B cell (primary cell): ENCODE data around the gene MRPL53. TPM values are rescaled to one million over a fixed set of nuclear protein-coding genes. Genes with fewer than 3 reads are reported as not detected.

ENCODE experiments used
- ATAC-seq: fragments of 200-7000 bp; cut with Tn5 transposase; one replicate; pipeline ENCODE4 v1.10.0; 2021; ENCODE audit warnings: low read depth, mild to moderate bottlenecking, moderate number of reproducible peaks, moderate library complexity
- CTCF ChIA-PET: fragments of 350-600 bp; sonication (Branson Sonifier 250); formaldehyde crosslinking; loops from one replicate; lab custom pipeline; 2021; ENCODE audit warnings: antibody characterized with exemption, inconsistent platforms; lab: Charles Lee
- POLR2A ChIA-PET: fragments of 350-600 bp; sonication (Branson Sonifier 250); formaldehyde crosslinking; loops from one replicate; lab custom pipeline; 2021; ENCODE audit warnings: antibody characterized with exemption; lab: Charles Lee
- DNase-seq: peaks from one replicate; pipeline ENCODE4 v3.0.0; 2013
- H2AFZ ChIP-seq: 2 replicates; pipeline ENCODE4 v1.6.1; 2012; ENCODE audit warnings: mild to moderate bottlenecking, low read depth, low read length; ENCODE audit not compliant: insufficient read depth, poor library complexity, severe bottlenecking
- H3K27ac ChIP-seq, 2 donors: 1 replicate in 1 of 2; 2 replicates in 1 of 2; pipeline ENCODE4 v1.5.1; 2012 to 2013; ENCODE audit warnings: low read length in 2 of 2, mild to moderate bottlenecking in 2 of 2, moderate library complexity in 1 of 2
- H3K27me3 ChIP-seq, 4 experiments: fragments of 200-600 bp in 1 of 4; sonication (generic) in 1 of 4; replicated peaks in 1 of 4; 1 replicate in 2 of 4; 2 replicates in 2 of 4; pipeline versions ENCODE4 v1.6.1 to v1.7.0; 2013 to 2016; ENCODE audit warnings: low read length in 3 of 4, mild to moderate bottlenecking in 2 of 4, mixed read lengths in 1 of 4, moderate library complexity in 1 of 4; ENCODE audit not compliant: insufficient read depth in 4 of 4, control insufficient read depth in 3 of 4; ENCODE audit errors: control extremely low read depth in 1 of 4
- H3K36me3 ChIP-seq, 2 experiments: replicated peaks in 1 of 2; 1 replicate in 1 of 2; 2 replicates in 1 of 2; pipeline versions ENCODE4 v1.6.1 to v1.7.1; 2013; ENCODE audit warnings: low read length in 1 of 2; ENCODE audit not compliant: insufficient read depth in 2 of 2, control insufficient read depth in 1 of 2; ENCODE audit errors: control extremely low read depth in 1 of 2, extremely low read depth in 1 of 2
- H3K4me1 ChIP-seq, 2 donors: fragments of 200-600 bp in 1 of 2; sonication (generic) in 1 of 2; 1 replicate in 1 of 2; 2 replicates in 1 of 2; pipeline versions ENCODE4 v1.5.1 to v1.6.1; 2013 to 2017; ENCODE audit warnings: low read length in 2 of 2; ENCODE audit not compliant: control insufficient read depth in 2 of 2, insufficient read depth in 2 of 2
- H3K4me2 ChIP-seq: replicated peaks from 2 replicates; pipeline ENCODE3; 2012; ENCODE audit warnings: mild to moderate bottlenecking, low read depth, low read length; ENCODE audit not compliant: poor library complexity, severe bottlenecking
- H3K4me3 ChIP-seq, 5 experiments: fragments of 200-600 bp in 1 of 5; sonication (generic) in 1 of 5; 1 replicate in 3 of 5; 2 replicates in 2 of 5; pipeline versions ENCODE4 v1.5.1 to v1.7.0; 2011 to 2016; ENCODE audit warnings: low read length in 4 of 5, mild to moderate bottlenecking in 4 of 5, low read depth in 2 of 5, control low read depth in 1 of 5, moderate library complexity in 1 of 5; ENCODE audit not compliant: insufficient read depth in 1 of 5; ENCODE audit errors: control extremely low read depth in 1 of 5, extremely low read depth in 1 of 5
- H3K79me2 ChIP-seq: fragments of 200-600 bp; sonication (generic); one replicate; pipeline ENCODE4 v1.6.0; 2016; ENCODE audit warnings: low read length; ENCODE audit not compliant: control insufficient read depth, insufficient read depth
- H3K9ac ChIP-seq: fragments of 200-600 bp; sonication (generic); 2 replicates; pipeline ENCODE4 v1.6.1; 2017; ENCODE audit warnings: mild to moderate bottlenecking, low read length, moderate library complexity
- H3K9me3 ChIP-seq, 3 donors: one replicate each; pipeline versions ENCODE4 v1.6.1 to v1.7.1; 2013; ENCODE audit warnings: low read length in 2 of 3; ENCODE audit not compliant: control insufficient read depth in 2 of 3, insufficient read depth in 1 of 3; ENCODE audit errors: control extremely low read depth in 1 of 3
- H4K20me1 ChIP-seq: 2 replicates; pipeline ENCODE4 v1.6.0; 2012; ENCODE audit warnings: mild to moderate bottlenecking, low read length; ENCODE audit not compliant: insufficient read depth, control insufficient read depth, poor library complexity, severe bottlenecking
- H3K27ac Mint-ChIP-seq: one replicate; pipeline ENCODE4 v1.8.0; 2021; ENCODE audit warnings: mixed read lengths
- H3K27me3 Mint-ChIP-seq: one replicate; pipeline ENCODE4 v1.8.0; 2021; ENCODE audit warnings: mixed read lengths
- H3K4me1 Mint-ChIP-seq: one replicate; pipeline ENCODE4 v1.8.0; 2021; ENCODE audit warnings: mixed read lengths
- H3K4me3 Mint-ChIP-seq: one replicate; pipeline ENCODE4 v1.8.0; 2021; ENCODE audit warnings: mixed read lengths
- H3K9me3 Mint-ChIP-seq: one replicate; pipeline ENCODE4 v1.8.0; 2022; ENCODE audit warnings: mixed read lengths; ENCODE audit not compliant: insufficient read depth
- CTCF ChIP-seq: fragments of 200-600 bp; IDR thresholded peaks from one replicate; pipeline ENCODE4 v1.8.0; 2022; ENCODE audit warnings: antibody characterized with exemption, mild to moderate bottlenecking
- EZH2 ChIP-seq: IDR thresholded peaks from 2 replicates; pipeline ENCODE4 v1.6.1; 2012; ENCODE audit warnings: borderline replicate concordance, low read depth, mild to moderate bottlenecking, moderate library complexity, low read length; ENCODE audit not compliant: insufficient read depth, poor library complexity, severe bottlenecking
- WGBS: methylation state at CpG from one replicate; pipeline ENCODE4 v1.1.5; 2013; ENCODE audit warnings: missing lambda C conversion rate; ENCODE audit not compliant: insufficient coverage; 5-methylcytosine and 5-hydroxymethylcytosine counted together
- intact Hi-C: fragments of 100-400 bp; cut with micrococcal nuclease; formaldehyde crosslinking; loops from one replicate; pipeline ENCODE4 v1.10.0; 2022
- polyA plus RNA-seq: library from polyadenylated mRNA; depleted of rRNA; stranded (reverse); fragments of >200 nt; gene quantifications from 2 replicates; pipeline ENCODE4 v1.2.3, GENCODE V29; 2012
- total RNA-seq, 2 donors: library from RNA; stranded (reverse); fragments of 120-200 nt in 1 of 2; gene quantifications; 1 replicate in 1 of 2; 2 replicates in 1 of 2; pipeline versions ENCODE4 v1.2.3 to v1.2.4, GENCODE V29; 2013 to 2022

Gene MRPL53
- total and polyA plus RNA-seq, 2 donors (not counting 1 experiment from before 2014, with no cell fraction given): 59.3 to 70.0 TPM

GRCh38 chr2:74515981-74516633 is 43.6 kb upstream of the MRPL53 start:
- peaks cover 0 to 31% (median 1%) of the 10 kb centered on the region in 3 donors for H3K9me3 ChIP-seq
- H4K20me1 ChIP-seq: peaks cover 6% of the 10 kb centered on the region
- peak overlapping the region; percentile 96 for H3K4me2 ChIP-seq
- POLR2A ChIA-PET: interaction anchor here (0.9 to 2.5 kb wide), 5 partner anchors 8 to 20 kb away, joined by 3 to 9 read pairs (median 4); partner anchors contain the start of genes LBX2 and PCGF1
- no peak for TF ChIP-seq EZH2
- no peak for TF ChIP-seq CTCF
- Mint-ChIP-seq H3K4me3 (peak overlapping the region; percentile 86), H3K27me3 (peaks cover 69% of the 10 kb centered on the region), H3K4me1 (peaks cover 28% of the 10 kb centered on the region), H3K27ac (no peak overlapping the region), H3K9me3 (no peaks in the 10 kb centered on the region)
- H2AFZ ChIP-seq: peak overlapping the region; percentile 71
- DNase-seq (peak; percentile 81), ATAC-seq (peak; percentile 84)
- H3K27me3 ChIP-seq: peaks cover 2 to 93% (median 69%) of the 10 kb centered on the region in 4 experiments
- intact Hi-C loops: loop anchor here (1.0 kb wide), 1 partner anchor 9 kb away; the partner anchor contains the start of gene PCGF1
- WGBS: 7% methylated on average over 72 of the region's 72 CpGs
- CTCF ChIA-PET: interaction anchor here (0.6 to 1.4 kb wide), 5 partner anchors 9 to 73 kb away, joined by 3 to 5 read pairs (median 4); partner anchors contain the start of genes AUP1, CCDC142, HTRA2 and PCGF1
- H3K4me1 ChIP-seq: peaks cover 36 to 50% of the 10 kb centered on the region in 2 donors
- H3K79me2 ChIP-seq: no peaks in the 10 kb centered on the region
- no peaks in the 10 kb centered on the region for H3K36me3 ChIP-seq
- H3K27ac ChIP-seq: no peak overlapping the region
- peak overlapping the region; percentile 15 to 68 (median 50) for H3K4me3 ChIP-seq
- H3K9ac ChIP-seq: peak overlapping the region; percentile 67
